ENCODE results near the gene PGBD4.

PGBD4 gene

DNA sequence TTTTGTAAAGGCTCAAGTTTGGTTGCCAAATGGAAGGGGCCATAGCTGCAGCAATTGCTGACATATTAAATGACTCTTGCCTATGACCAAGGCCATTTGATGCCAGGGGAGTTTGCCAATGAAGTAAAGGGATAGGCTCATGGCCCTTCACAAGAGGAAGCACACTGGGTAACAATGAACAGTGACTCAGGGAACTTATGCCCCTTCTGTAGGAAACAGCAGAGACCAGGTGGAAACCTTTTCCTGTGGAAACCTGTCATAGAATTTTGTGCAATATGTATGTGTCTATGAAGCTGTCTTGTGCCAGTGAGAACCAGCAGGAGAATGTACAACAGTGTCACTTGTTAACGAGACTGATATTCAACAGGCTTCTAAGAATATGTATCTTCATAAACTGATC is 37.4 kb upstream of the PGBD4 start:
- TF ChIP-seq, protein P1, sequence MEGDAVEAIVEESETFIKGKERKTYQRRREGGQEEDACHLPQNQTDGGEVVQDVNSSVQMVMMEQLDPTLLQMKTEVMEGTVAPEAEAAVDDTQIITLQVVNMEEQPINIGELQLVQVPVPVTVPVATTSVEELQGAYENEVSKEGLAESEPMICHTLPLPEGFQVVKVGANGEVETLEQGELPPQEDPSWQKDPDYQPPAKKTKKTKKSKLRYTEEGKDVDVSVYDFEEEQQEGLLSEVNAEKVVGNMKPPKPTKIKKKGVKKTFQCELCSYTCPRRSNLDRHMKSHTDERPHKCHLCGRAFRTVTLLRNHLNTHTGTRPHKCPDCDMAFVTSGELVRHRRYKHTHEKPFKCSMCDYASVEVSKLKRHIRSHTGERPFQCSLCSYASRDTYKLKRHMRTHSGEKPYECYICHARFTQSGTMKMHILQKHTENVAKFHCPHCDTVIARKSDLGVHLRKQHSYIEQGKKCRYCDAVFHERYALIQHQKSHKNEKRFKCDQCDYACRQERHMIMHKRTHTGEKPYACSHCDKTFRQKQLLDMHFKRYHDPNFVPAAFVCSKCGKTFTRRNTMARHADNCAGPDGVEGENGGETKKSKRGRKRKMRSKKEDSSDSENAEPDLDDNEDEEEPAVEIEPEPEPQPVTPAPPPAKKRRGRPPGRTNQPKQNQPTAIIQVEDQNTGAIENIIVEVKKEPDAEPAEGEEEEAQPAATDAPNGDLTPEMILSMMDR (IDR thresholded peaks at IDR 0.05) = no peak
- no peak for TF ChIP-seq ZFX (IDR thresholded peaks at IDR 0.05; ENCODE audit: borderline replicate concordance)
- H3K27ac ChIP-seq = no peak overlapping the region

DNA sequence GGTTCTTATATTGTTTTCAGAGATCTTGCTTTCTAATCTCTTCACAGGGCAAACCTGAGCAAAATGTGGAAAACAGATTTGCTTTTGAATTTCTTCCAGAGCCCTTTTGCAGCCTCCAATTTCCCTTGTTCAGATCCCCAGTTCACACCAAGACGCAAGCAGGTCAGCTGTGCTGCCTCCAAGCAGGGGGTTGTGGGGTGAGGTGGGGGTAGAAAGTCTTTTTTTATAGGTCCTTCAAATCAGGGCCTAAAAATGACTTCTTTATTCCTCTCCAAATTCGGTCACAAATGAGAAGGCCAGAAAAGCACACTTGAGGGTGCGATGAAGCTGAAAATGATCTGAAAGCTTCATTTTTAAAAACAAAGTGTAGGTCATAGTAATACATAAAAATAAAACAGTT is 36.6 kb upstream of the PGBD4 start:
- no peak for TF ChIP-seq ZFX (IDR thresholded peaks at IDR 0.05; ENCODE audit: borderline replicate concordance)
- TF ChIP-seq, protein P1 (IDR thresholded peaks at IDR 0.05) = no peak
- H3K27ac ChIP-seq = no peak overlapping the region

DNA sequence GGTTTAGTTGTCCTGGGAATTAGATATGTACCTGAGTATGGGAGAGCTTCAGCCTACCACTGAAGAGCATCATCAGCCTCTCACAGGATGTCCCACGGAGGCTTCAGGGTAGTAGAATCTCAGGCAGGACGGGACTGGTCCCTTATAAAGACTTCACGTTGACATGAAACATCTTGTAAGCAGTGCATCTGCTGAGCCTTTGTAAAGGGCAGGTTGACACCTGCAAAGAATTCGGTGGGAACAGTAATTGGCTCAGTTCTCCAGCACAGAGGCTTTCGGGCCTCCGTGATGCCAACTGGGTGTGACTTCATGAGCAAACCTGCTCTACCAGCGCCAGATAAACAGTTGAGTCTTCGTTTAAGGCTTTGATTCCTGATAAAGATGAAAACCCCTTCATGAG is 35.9 kb upstream of the PGBD4 start:
- TF ChIP-seq ZFX (IDR thresholded peaks at IDR 0.05; ENCODE audit: borderline replicate concordance) = no peak
- TF ChIP-seq, protein P1 (IDR thresholded peaks at IDR 0.05) = no peak
- no peak overlapping the region for H3K27ac ChIP-seq

DNA sequence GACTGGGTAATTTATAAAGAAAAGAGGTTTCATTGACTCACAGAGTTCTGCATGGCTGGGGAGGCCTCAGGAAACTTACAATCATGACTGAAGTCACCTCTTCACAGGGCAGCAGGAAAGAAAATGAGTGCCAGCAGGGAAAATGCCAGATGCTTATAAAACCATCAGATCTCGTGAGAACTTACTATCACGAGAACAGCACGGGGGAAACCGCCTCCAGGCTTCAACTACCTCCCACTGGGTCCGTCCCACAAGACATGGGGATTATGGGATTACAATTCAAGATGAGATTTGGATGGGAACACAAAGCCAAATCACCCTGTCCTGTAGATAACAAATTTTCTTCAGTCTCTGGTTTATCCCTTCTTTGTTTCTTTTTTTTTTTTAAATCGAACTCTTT is 31.9 kb upstream of the PGBD4 start:
- TF ChIP-seq ZFX (IDR thresholded peaks at IDR 0.05; ENCODE audit: borderline replicate concordance) = no peak
- no peak overlapping the region for H3K27ac ChIP-seq

DNA sequence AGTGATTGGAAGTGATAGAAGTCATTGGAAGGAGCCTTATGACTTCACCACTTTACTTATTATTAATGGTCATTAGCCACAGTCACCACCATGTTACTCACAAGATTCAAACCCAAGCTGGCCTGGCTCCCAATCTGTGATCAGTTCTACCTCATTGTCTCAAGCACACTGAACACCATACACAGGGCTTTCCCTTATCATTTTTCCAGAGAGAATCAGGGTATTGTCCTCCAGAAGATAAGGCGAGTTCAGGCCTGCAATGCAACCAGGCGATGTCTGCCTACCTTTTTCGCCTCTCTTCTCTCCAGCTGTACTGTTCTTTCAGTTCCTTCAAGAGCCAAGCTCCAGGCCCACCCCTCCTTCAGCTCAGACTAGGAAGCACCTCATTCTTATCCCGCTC is 25.1 kb upstream of the PGBD4 start:
- TF ChIP-seq, protein P1 (IDR thresholded peaks at IDR 0.05) = no peak
- no peak for TF ChIP-seq ZFX (IDR thresholded peaks at IDR 0.05; ENCODE audit: borderline replicate concordance)

DNA sequence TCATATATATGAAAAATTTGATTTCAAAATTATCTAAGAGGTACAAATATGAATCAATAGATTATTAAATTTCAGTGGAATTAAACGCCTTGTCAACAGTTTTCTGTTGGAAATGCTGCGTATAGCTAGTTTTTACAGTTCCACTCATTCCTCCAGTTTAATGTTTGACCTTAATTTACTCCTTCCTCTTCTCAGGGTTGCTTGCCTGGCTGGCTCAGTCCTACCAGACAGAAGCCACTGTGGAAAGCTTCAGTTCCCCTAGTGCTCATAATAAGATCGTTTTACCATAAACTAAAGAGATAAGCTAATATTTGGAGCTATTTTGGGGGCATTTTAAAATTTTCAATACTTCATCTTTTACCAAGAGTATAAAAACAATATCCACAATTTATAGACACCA is 23.0 kb upstream of the PGBD4 start:
- no peak for TF ChIP-seq ZFX (IDR thresholded peaks at IDR 0.05; ENCODE audit: borderline replicate concordance)
- TF ChIP-seq, protein P1 (IDR thresholded peaks at IDR 0.05) = no peak
- no peak overlapping the region for H3K27ac ChIP-seq

More for the DNA sequence above, 25.1 kb upstream of the PGBD4 start:
- H3K27ac ChIP-seq = no peak overlapping the region

DNA sequence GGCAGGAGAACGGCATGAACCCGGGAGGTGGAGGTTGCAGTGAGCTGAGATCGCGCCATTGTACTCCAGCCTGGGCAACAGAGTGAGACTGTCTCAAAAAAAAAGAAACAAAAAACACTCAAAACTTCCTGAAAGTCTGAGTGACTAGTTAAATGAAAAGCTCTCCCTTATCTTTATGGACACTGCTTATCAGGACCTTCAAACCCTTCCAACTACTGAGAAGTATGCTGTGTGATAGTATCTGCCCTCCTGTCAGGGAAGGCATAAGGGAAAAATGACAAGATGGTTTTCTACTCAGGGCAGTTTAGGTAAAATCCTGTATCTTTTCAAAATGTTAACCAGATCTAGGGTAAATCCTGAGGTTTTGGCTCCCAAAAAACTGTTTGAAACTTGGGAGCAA is 22.0 kb upstream of the PGBD4 start:
- no peak overlapping the region for H3K27ac ChIP-seq
- TF ChIP-seq, protein P1 (IDR thresholded peaks at IDR 0.05) = no peak
- TF ChIP-seq ZFX (IDR thresholded peaks at IDR 0.05; ENCODE audit: borderline replicate concordance) = no peak

DNA sequence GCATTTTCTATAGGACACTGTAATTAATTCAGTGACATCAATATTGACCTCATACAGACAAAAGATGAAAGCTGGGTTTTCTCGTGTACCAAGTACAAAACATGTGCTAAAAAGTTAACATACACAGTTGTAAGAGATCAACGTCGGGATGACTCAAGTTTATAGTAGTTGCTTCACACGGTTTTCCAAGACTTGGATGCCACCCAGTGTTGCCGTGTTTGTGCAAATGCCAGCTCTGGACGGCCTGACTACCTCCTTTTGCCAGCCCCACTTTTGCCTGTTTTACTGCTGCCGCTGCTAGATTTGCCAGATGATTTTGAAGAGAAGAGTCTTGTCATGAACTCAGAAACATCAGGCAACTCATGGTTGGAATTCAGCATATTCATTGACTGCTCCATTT is 17.8 kb upstream of the PGBD4 start:
- TF ChIP-seq ZFX (IDR thresholded peaks at IDR 0.05; ENCODE audit: borderline replicate concordance) = no peak
- TF ChIP-seq, protein P1 (IDR thresholded peaks at IDR 0.05) = no peak
- no peak overlapping the region for H3K27ac ChIP-seq

Data from 22Rv1 (cell line).